Heart right ventricle (tissue), 16 donors: ENCODE data around the gene GPR68. TPM values are rescaled to one million over a fixed set of nuclear protein-coding genes. Genes with fewer than 3 reads are reported as not detected.
"Not testable (repeated sequence)": the region's sequence is repeated elsewhere in the genome, so short reads cannot be mapped to it uniquely, and the experiment has no call there.

ENCODE experiments used
- ATAC-seq, 8 donors: fragments of 200-7000 bp; cut with Tn5 transposase; one replicate each; pipeline ENCODE4 v1.9.1; 2020; ENCODE audit warnings: mild to moderate bottlenecking in 8 of 8, moderate library complexity in 8 of 8, moderate number of reproducible peaks in 1 of 8
- DNase-seq, 2 donors: peaks; one replicate each; pipeline ENCODE4 v3.0.0-alpha.2; 2020
- H3K27ac ChIP-seq, 10 donors: fragments of 200-600 bp; sonication (generic) in 2 of 10; one replicate each; pipeline versions ENCODE4 v1.5.0 to v1.8.0; 2020 to 2022; ENCODE audit warnings: mild to moderate bottlenecking in 3 of 10
- H3K27me3 ChIP-seq, 7 donors: fragments of 200-600 bp; one replicate each; pipeline ENCODE4 v1.8.0; 2021 to 2022; ENCODE audit warnings: mild to moderate bottlenecking in 2 of 7
- H3K36me3 ChIP-seq, 9 donors: fragments of 200-600 bp; sonication (generic) in 1 of 9; one replicate each; pipeline versions ENCODE4 v1.5.0 to v1.8.0; 2020 to 2022; ENCODE audit warnings: mild to moderate bottlenecking in 2 of 9
- H3K4me1 ChIP-seq, 9 donors: fragments of 200-600 bp; sonication (generic) in 1 of 9; one replicate each; pipeline versions ENCODE4 v1.5.0 to v1.8.0; 2020 to 2022; ENCODE audit warnings: mild to moderate bottlenecking in 4 of 9
- H3K4me3 ChIP-seq, 10 donors: fragments of 200-600 bp; sonication (generic) in 2 of 10; one replicate each; pipeline versions ENCODE4 v1.5.0 to v1.8.0; 2020 to 2022; ENCODE audit warnings: mild to moderate bottlenecking in 7 of 10, moderate library complexity in 2 of 10
- H3K9me3 ChIP-seq, 11 donors: fragments of 200-600 bp in 10 of 11; sonication (generic) in 2 of 11; one replicate each; pipeline versions ENCODE4 v1.5.0 to v1.8.0; 2013 to 2022; ENCODE audit warnings: mild to moderate bottlenecking in 2 of 11, control low read depth in 1 of 11, moderate library complexity in 1 of 11
- CTCF ChIP-seq, 9 donors: fragments of 200-600 bp; sonication (generic) in 2 of 9; IDR thresholded peaks; one replicate each; pipeline versions ENCODE4 v1.5.0 to v1.8.0; 2021 to 2022; ENCODE audit warnings: antibody characterized with exemption in 9 of 9, mild to moderate bottlenecking in 5 of 9, moderate library complexity in 1 of 9
- WGBS, 2 donors: extraction: QIAGEN DNeasy Blood & Tissue Kit; methylation state at CpG; one replicate each; pipeline ENCODE4 v1.1.7; 2013; ENCODE audit warnings: inconsistent platforms in 1 of 2; 5-methylcytosine and 5-hydroxymethylcytosine counted together
- intact Hi-C, 10 donors: fragments of 100-400 bp; cut with DNase I; formaldehyde crosslinking; loops; one replicate each; pipeline versions ENCODE4 v1.11.1 to v1.14.2; 2022
- polyA plus RNA-seq, 2 donors: library from polyadenylated mRNA; stranded (reverse); fragments of 200-250 nt; gene quantifications; one replicate each; pipeline ENCODE4 v1.2.3, GENCODE V29; 2013
- total RNA-seq, 10 donors: library from RNA; stranded (reverse); fragmentation: NEBNext Ultra II Directional in 3 of 10; extraction: Animal tissue kit (Norgen Biotek cat#: 25700) in 3 of 10; gene quantifications; one replicate each; pipeline versions ENCODE4 v1.2.1 to v1.2.4, GENCODE V29; 2021 to 2023
- donor health status: Arrhythmogenic right ventricular cardiomyopathy.
- donor health status: ischemic (EF 13 %, LVEDD 7.1; RV severe dilation, severe dysfunction).
- donor health status: healthy with polysubstance abuse.
- donor health status: DM: no; HTN: yes; CAD: no.
- donor health status: DM: no; HTN: no; CAD: no.
- donor health status: ischemic (EF 25% LVEDD 6.9; RV normal size, moderate dysfunction).
- donor health status: ischemic (EF 25% LVEDD 5.7; RV mildly dilated, moderate dysfunction).
- donor health status: healthy.
- donor health status: DM: yes; HTN: yes; CAD: no.
- donor health status: Ischemic cardiomyopathy.
- donor health status: ischemic (EF 35%, LVEDD 5.7; RV mildly dilated, moderate dysfunction).
- donor health status: nonischemic (EF 11% LVEDD 7.7; RV severe dilation, severe dysfunction).
- donor health status: DM: yes; HTN: yes; CAD: no.
- donor health status: PGD.
- donor health status: ischemic (EF 29% LVEDD 5.4; RV normal size, mild dysfunction).
- donor health status: nonischemic (EF 23%, LVEDD 6.1; RV moderate dilation, normal function).

Gene GPR68
- total and polyA plus RNA-seq, 12 donors = 0.13 to 2.4 (median 0.29) TPM

- H3K9me3 ChIP-seq = no peaks in the 10 kb centered on the region
- no peak for TF ChIP-seq CTCF (IDR thresholded peaks at IDR 0.05)
- no peaks in the 10 kb centered on the region for H3K4me1 ChIP-seq
- WGBS, 2 donors = 60 to 77% methylated on average over 1 of the region's 1 CpG
- no peak overlapping the region for H3K4me3 ChIP-seq
- H3K36me3 ChIP-seq = peaks cover 4 to 96% (median 78%) of the 10 kb centered on the region in 9 donors
- no peak for ATAC-seq
- intact Hi-C loops = no loop called here
- no peak for DNase-seq
- H3K27me3 ChIP-seq = no peaks in the 10 kb centered on the region
- H3K27ac ChIP-seq = no peak overlapping the region
Observed at GRCh38 chr14:91185721-91186120, 58.8 kb downstream of the GPR68 start.

- no peak overlapping the region for H3K4me3 ChIP-seq
- H3K27ac ChIP-seq = no peak overlapping the region
- H3K36me3 ChIP-seq = peaks cover 4 to 98% (median 77%) of the 10 kb centered on the region in 9 donors
- H3K27me3 ChIP-seq = no peaks in the 10 kb centered on the region
- ATAC-seq = no peak
- no peaks in the 10 kb centered on the region for H3K9me3 ChIP-seq
- no peaks in the 10 kb centered on the region for H3K4me1 ChIP-seq
- intact Hi-C loops = loop anchor here in 1 of 10 donors (5.0 kb wide), 1 partner anchor 103 kb away; no protein-coding TSS in a partner anchor
- no peak for DNase-seq
- TF ChIP-seq CTCF (IDR thresholded peaks at IDR 0.05) = no peak
Observed at GRCh38 chr14:91184559-91184958, 59.9 kb downstream of the GPR68 start.

- peaks cover 0 to 98% (median 64%) of the 10 kb centered on the region in 9 donors for H3K36me3 ChIP-seq
- not testable (repeated sequence) for H3K27me3 ChIP-seq, H3K4me3 ChIP-seq, H3K9me3 ChIP-seq, DNase-seq, H3K27ac ChIP-seq, ATAC-seq, H3K4me1 ChIP-seq
- intact Hi-C loops = loop anchor here in 1 of 10 donors (5.0 kb wide), 1 partner anchor 105 kb away; no protein-coding TSS in a partner anchor
- WGBS, 2 donors = 95 to 97% methylated on average over 3 of the region's 3 CpGs
Observed at GRCh38 chr14:91182753-91183152, 61.8 kb downstream of the GPR68 start.

Other genes with a start within 250 kb of the GPR68 start
- 10 to 100 TPM in 4 of 10 donors, 1 to 10 TPM in 6; 7.3 to 22.5 (median 9.4) TPM for gene RPS6KA5, start 184.1 kb downstream of the GPR68 start, total RNA-seq
- under 1 TPM; 0.84 to 0.95 TPM for gene RPS6KA5, start 184.1 kb downstream of the GPR68 start, polyA plus RNA-seq
- gene DGLUCY, start 130.6 kb downstream of the GPR68 start, total RNA-seq = 100 to 1,000 TPM; 124 to 270 (median 208) TPM
- 100 to 1,000 TPM in 1 of 2 donors, 10 to 100 TPM in 1; 43.5 to 184 TPM for gene DGLUCY, start 130.6 kb downstream of the GPR68 start, polyA plus RNA-seq
- gene CCDC88C, start 173.1 kb upstream of the GPR68 start, total RNA-seq = 1 to 10 TPM; 2.4 to 8.4 (median 4.9) TPM
- gene CCDC88C, start 173.1 kb upstream of the GPR68 start, polyA plus RNA-seq = 1 to 10 TPM; 2.2 to 5.5 TPM